HCT116 (cell line): Measurements from ENCODE around the gene PSD. TPM values are rescaled to one million over a fixed set of nuclear protein-coding genes. Genes with fewer than 3 reads are reported as not detected.

Experiments used
- ATAC-seq: fragments of 200-7000 bp; cut with Tn5 transposase; 2 replicates; pipeline ENCODE4 v1.9.1; 2020; ENCODE audit warnings: mild to moderate bottlenecking, moderate library complexity
- BruUV-seq: library from RNA; stranded (reverse); fragments of 400-500 nt; replicated peaks from 2 replicates; lab custom pipeline; 2021; lab: Mats Ljungman, UMichigan
- CTCF ChIA-PET: fragments of 300-600 bp; sonication (Branson Sonifier 250); formaldehyde crosslinking; loops from one replicate; lab custom pipeline; 2021; ENCODE audit warnings: antibody characterized with exemption; lab: Charles Lee
- POLR2A ChIA-PET: fragments of 300-600, 350-600 bp; sonication (Branson Sonifier 250); formaldehyde crosslinking; loops from one replicate; lab custom pipeline; 2021; ENCODE audit warnings: antibody characterized with exemption; lab: Charles Lee
- RAD21 ChIA-PET, 2 experiments: fragments of 300-600 bp; sonication (Branson Sonifier 250); formaldehyde crosslinking; loops; one replicate each; lab custom pipeline; 2023; ENCODE audit warnings: low total read pairs in 2 of 2; ENCODE audit not compliant: uncharacterized antibody in 2 of 2, unreplicated experiment in 2 of 2, low non-redundant PET in 1 of 2; lab: Charles Lee
- DNase-seq: peaks from one replicate; pipeline ENCODE4 v3.0.0-alpha.2; 2010; ENCODE audit warnings: low read depth, low spot score
- H2AFZ ChIP-seq: fragments of 200-600 bp; shearing (Covaris generic), sonication (generic); 2 replicates; pipeline ENCODE4 v1.6.1; 2017; ENCODE audit warnings: low read depth, mixed run types, mixed read lengths, antibody characterized with exemption, low read length; ENCODE audit not compliant: poor library complexity, severe bottlenecking
- H3K27ac ChIP-seq: 2 replicates; pipeline ENCODE4 v1.5.1; 2012; ENCODE audit warnings: low read depth, low read length
- H3K27me3 ChIP-seq: fragments of 200-600 bp; sonication (generic); 2 replicates; pipeline ENCODE4 v1.6.1; 2016; ENCODE audit warnings: mixed run types, low read length, mixed read lengths; ENCODE audit not compliant: insufficient read depth
- H3K36me3 ChIP-seq, 2 experiments: fragments of 200-500 bp in 1 of 2; fragments of 200-600 bp in 1 of 2; sonication (Bioruptor generic) in 1 of 2; sonication (generic) in 1 of 2; 2 replicates each; pipeline versions ENCODE4 v1.5.1 to v1.6.1; 2014 to 2016; ENCODE audit warnings: low read length in 2 of 2, inconsistent platforms in 1 of 2, mixed read lengths in 1 of 2, mixed run types in 1 of 2; ENCODE audit not compliant: insufficient read depth in 2 of 2, control insufficient read depth in 1 of 2
- H3K4me1 ChIP-seq, 2 experiments: fragments of 200-600 bp in 1 of 2; sonication (generic) in 1 of 2; 2 replicates each; pipeline versions ENCODE4 v1.5.1 to v1.6.1; 2012 to 2017; ENCODE audit warnings: low read length in 2 of 2, inconsistent platforms in 1 of 2, mild to moderate bottlenecking in 1 of 2, mixed read lengths in 1 of 2, mixed run types in 1 of 2, moderate library complexity in 1 of 2; ENCODE audit not compliant: insufficient read depth in 2 of 2, control insufficient read depth in 1 of 2
- H3K4me2 ChIP-seq: fragments of 200-600 bp; sonication (generic); 2 replicates; pipeline ENCODE4 v1.6.1; 2017; ENCODE audit warnings: mixed run types, low read length, mixed read lengths
- H3K4me3 ChIP-seq, 2 experiments: fragments of 200-600 bp in 1 of 2; sonication (generic) in 1 of 2; replicated peaks in 1 of 2; 2 replicates each; pipeline ENCODE4 v1.5.1; 2011 to 2016; ENCODE audit warnings: low read length in 2 of 2, control low read depth in 1 of 2, low read depth in 1 of 2, mild to moderate bottlenecking in 1 of 2, mixed read lengths in 1 of 2, mixed run types in 1 of 2
- H3K79me2 ChIP-seq: fragments of 200-600 bp; sonication (generic); 2 replicates; pipeline ENCODE4 v1.6.1; 2017; ENCODE audit warnings: mild to moderate bottlenecking, mixed run types, low read length, moderate library complexity, mixed read lengths; ENCODE audit not compliant: insufficient read depth
- H3K9ac ChIP-seq: fragments of 200-600 bp; sonication (generic); 2 replicates; pipeline ENCODE4 v1.6.1; 2016; ENCODE audit warnings: low read length, mixed read lengths
- H3K9me2 ChIP-seq: fragments of 200-600 bp; sonication (generic), shearing (Covaris generic); 2 replicates; pipeline ENCODE4 v1.6.1; 2017; ENCODE audit warnings: mixed run types, mild to moderate bottlenecking, moderate library complexity; ENCODE audit not compliant: insufficient read depth
- H3K9me3 ChIP-seq, 2 experiments: fragments of 200-500 bp in 1 of 2; fragments of 200-600 bp in 1 of 2; sonication (Bioruptor generic) in 1 of 2; sonication (generic) in 1 of 2; 2 replicates each; pipeline ENCODE4 v1.6.1; 2014 to 2017; ENCODE audit warnings: low read length in 2 of 2, mixed read lengths in 2 of 2, inconsistent platforms in 1 of 2, low read depth in 1 of 2, mild to moderate bottlenecking in 1 of 2, mixed run types in 1 of 2, moderate library complexity in 1 of 2; ENCODE audit not compliant: control insufficient read depth in 1 of 2, insufficient read depth in 1 of 2
- H4K20me1 ChIP-seq: fragments of 200-600 bp; sonication (generic), shearing (Covaris generic); 2 replicates; pipeline ENCODE4 v1.6.1; 2017; ENCODE audit warnings: mixed run types, mild to moderate bottlenecking, moderate library complexity; ENCODE audit not compliant: insufficient read depth
- CEBPB ChIP-seq: IDR thresholded peaks from 2 replicates; pipeline ENCODE4 v1.6.1; 2012; ENCODE audit warnings: low read depth
- ELF1 ChIP-seq: IDR thresholded peaks from 2 replicates; pipeline ENCODE4 v1.6.1; 2012; ENCODE audit warnings: low read depth, borderline replicate concordance
- EZH2 ChIP-seq: fragments of 200-600 bp; sonication (generic); IDR thresholded peaks from 2 replicates; pipeline ENCODE4 v1.6.1; 2017; ENCODE audit warnings: antibody characterized with exemption, mixed run types
- EZH2phosphoT487 ChIP-seq: fragments of 200-600 bp; IDR thresholded peaks from 2 replicates; pipeline ENCODE4 v1.6.1; 2018; ENCODE audit warnings: antibody characterized with exemption, borderline replicate concordance
- POLR2A ChIP-seq: IDR thresholded peaks from 2 replicates; pipeline ENCODE4 v1.7.0; 2011; ENCODE audit warnings: borderline replicate concordance; ENCODE audit not compliant: insufficient read depth, insufficient read length; ENCODE audit errors: extremely low read depth
- RAD21 ChIP-seq: IDR thresholded peaks from 2 replicates; pipeline ENCODE4 v1.6.1; 2012; ENCODE audit warnings: low read depth, mild to moderate bottlenecking
- YY1 ChIP-seq: IDR thresholded peaks from 2 replicates; pipeline ENCODE4 v1.6.1; 2011; ENCODE audit warnings: low read length, low read depth, moderate library complexity, mild to moderate bottlenecking; ENCODE audit not compliant: insufficient replicate concordance; ENCODE audit errors: extremely low read depth
- ZFX ChIP-seq: fragments of 450-650 bp; IDR thresholded peaks from 2 replicates; pipeline ENCODE4 v1.6.1; 2017
- intact Hi-C: fragments of 100-400 bp; cut with micrococcal nuclease; formaldehyde crosslinking; loops from 2 replicates; pipeline ENCODE4 v1.10.0; 2022
- total RNA-seq: library from RNA; stranded (reverse); gene quantifications from one replicate; pipeline ENCODE4 v1.2.1, GENCODE V29; 2021; ENCODE audit not compliant: unreplicated experiment
- TF ChIP-seq, protein P1 (sequence below): IDR thresholded peaks from 2 replicates; pipeline ENCODE4 v1.6.1; 2012; ENCODE audit warnings: low read depth
- TF ChIP-seq, protein P2 (sequence below): IDR thresholded peaks from 2 replicates; pipeline ENCODE4 v1.6.1; 2012
- TF ChIP-seq, protein P3 (sequence below): IDR thresholded peaks from 2 replicates; pipeline ENCODE4 v1.6.1; 2011; ENCODE audit warnings: mild to moderate bottlenecking, low read length, moderate library complexity; ENCODE audit not compliant: insufficient replicate concordance; ENCODE audit errors: extremely low read depth

PSD gene
- total RNA-seq, 1 experiment from 2014 or later, result 9.7 TPM

DNA sequence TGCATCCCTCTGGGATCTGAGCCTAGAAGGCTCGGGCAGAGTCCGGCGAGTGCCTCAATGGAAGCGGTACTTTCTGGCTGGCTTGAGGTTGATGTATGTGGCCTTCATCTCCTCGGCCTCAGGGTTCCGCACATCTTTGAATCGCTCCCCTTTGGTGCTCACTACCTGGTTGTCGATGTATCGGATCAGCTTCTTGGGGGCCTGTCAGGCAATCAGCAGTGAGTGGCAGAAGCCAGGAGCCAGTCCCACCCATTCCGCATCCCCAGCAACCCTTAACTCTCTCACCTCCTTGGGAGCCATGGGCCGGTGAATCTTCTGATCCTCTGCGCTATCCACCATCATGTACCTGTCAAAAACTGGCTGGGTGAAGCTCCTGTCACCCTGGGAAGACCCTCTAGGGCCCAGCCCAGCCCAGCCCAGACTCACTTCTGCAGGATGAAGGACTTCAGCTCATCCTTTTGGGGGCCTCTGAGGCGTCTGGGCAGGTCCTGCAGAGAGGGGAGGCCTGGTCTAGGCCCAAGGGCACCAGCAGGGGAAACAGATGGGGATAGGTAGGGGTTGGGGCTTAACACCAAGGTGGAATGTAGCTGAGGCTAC is 4.9 kb upstream of the PSD start:
- BruUV-seq, result no TSS peak
- DNase-seq, result no peak
- no peak for ATAC-seq
- H3K36me3 ChIP-seq, result peaks cover 0 to 11% of the 10 kb centered on the region in 2 experiments; a peak in 1 of 4 replicates
- H3K27me3 ChIP-seq, result no peaks in the 10 kb centered on the region
- H3K4me1 ChIP-seq, result peaks cover 15 to 42% of the 10 kb centered on the region in 2 experiments; a peak in 3 of 4 replicates
- no peaks in the 10 kb centered on the region for H3K9me3 ChIP-seq
- TF ChIP-seq, protein P1, sequence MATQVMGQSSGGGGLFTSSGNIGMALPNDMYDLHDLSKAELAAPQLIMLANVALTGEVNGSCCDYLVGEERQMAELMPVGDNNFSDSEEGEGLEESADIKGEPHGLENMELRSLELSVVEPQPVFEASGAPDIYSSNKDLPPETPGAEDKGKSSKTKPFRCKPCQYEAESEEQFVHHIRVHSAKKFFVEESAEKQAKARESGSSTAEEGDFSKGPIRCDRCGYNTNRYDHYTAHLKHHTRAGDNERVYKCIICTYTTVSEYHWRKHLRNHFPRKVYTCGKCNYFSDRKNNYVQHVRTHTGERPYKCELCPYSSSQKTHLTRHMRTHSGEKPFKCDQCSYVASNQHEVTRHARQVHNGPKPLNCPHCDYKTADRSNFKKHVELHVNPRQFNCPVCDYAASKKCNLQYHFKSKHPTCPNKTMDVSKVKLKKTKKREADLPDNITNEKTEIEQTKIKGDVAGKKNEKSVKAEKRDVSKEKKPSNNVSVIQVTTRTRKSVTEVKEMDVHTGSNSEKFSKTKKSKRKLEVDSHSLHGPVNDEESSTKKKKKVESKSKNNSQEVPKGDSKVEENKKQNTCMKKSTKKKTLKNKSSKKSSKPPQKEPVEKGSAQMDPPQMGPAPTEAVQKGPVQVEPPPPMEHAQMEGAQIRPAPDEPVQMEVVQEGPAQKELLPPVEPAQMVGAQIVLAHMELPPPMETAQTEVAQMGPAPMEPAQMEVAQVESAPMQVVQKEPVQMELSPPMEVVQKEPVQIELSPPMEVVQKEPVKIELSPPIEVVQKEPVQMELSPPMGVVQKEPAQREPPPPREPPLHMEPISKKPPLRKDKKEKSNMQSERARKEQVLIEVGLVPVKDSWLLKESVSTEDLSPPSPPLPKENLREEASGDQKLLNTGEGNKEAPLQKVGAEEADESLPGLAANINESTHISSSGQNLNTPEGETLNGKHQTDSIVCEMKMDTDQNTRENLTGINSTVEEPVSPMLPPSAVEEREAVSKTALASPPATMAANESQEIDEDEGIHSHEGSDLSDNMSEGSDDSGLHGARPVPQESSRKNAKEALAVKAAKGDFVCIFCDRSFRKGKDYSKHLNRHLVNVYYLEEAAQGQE, result no peak
- no peak for TF ChIP-seq YY1
- TF ChIP-seq EZH2phosphoT487, result no peak
- TF ChIP-seq, protein P2, sequence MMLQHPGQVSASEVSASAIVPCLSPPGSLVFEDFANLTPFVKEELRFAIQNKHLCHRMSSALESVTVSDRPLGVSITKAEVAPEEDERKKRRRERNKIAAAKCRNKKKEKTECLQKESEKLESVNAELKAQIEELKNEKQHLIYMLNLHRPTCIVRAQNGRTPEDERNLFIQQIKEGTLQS, result no peak
- TF ChIP-seq ELF1, result no peak
- TF ChIP-seq EZH2, result no peak
- TF ChIP-seq POLR2A, result no peak
- no peak for TF ChIP-seq CEBPB
- no peak for TF ChIP-seq RAD21
- no peak for TF ChIP-seq ZFX
- TF ChIP-seq, protein P3, sequence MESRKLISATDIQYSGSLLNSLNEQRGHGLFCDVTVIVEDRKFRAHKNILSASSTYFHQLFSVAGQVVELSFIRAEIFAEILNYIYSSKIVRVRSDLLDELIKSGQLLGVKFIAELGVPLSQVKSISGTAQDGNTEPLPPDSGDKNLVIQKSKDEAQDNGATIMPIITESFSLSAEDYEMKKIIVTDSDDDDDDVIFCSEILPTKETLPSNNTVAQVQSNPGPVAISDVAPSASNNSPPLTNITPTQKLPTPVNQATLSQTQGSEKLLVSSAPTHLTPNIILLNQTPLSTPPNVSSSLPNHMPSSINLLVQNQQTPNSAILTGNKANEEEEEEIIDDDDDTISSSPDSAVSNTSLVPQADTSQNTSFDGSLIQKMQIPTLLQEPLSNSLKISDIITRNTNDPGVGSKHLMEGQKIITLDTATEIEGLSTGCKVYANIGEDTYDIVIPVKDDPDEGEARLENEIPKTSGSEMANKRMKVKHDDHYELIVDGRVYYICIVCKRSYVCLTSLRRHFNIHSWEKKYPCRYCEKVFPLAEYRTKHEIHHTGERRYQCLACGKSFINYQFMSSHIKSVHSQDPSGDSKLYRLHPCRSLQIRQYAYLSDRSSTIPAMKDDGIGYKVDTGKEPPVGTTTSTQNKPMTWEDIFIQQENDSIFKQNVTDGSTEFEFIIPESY, result no peak
- peak overlapping the region in 1 of 2 experiments; percentile 87; a peak in 2 of 4 replicates for H3K4me3 ChIP-seq
- peak overlapping the region; percentile 77 for H3K27ac ChIP-seq
- POLR2A ChIA-PET, result interaction anchor here (0.9 to 4.2 kb wide), 4 partner anchors 8 to 27 kb away, joined by 3 to 47 read pairs (median 12); partner anchors contain the start of genes C10orf95 and CUEDC2
- H3K9me2 ChIP-seq, result no peaks in the 10 kb centered on the region
- no peaks in the 10 kb centered on the region for H4K20me1 ChIP-seq
- H3K4me2 ChIP-seq, result peak overlapping the region; percentile 93
- RAD21 ChIA-PET, result interaction anchor here (0.7 to 2.2 kb wide), 6 partner anchors 9 to 254 kb away, joined by 3 to 4 read pairs (median 4); partner anchors contain the start of genes C10orf95 (in 1 of the 2) and CUEDC2 (in 1 of the 2)
- H3K79me2 ChIP-seq, result peaks cover 11% of the 10 kb centered on the region
- H2AFZ ChIP-seq, result no peak overlapping the region
- intact Hi-C loops, result loop anchor here (2.0 to 5.0 kb wide), 2 partner anchors 39 to 79 kb away; partner anchors contain the start of genes ACTR1A and SUFU
- peak overlapping the region; percentile 87 for H3K9ac ChIP-seq
- CTCF ChIA-PET, result interaction anchor here (0.7 to 4.7 kb wide), 18 partner anchors 8 to 254 kb away, joined by 3 to 98 read pairs (median 8); partner anchors contain the start of genes ACTR1A, CUEDC2, ELOVL3 and NFKB2
